Activated CD8-positive, alpha-beta memory T cell treated with anti-CD3 and anti-CD28 coated beads, Interleukin-2, amount 50 U/mL, for 24 hours (primary cell): Measurements from ENCODE around the gene KRT79.
"Not testable (repeated sequence)": the region's sequence is repeated elsewhere in the genome, so short reads cannot be mapped to it uniquely, and the experiment has no call there.

ENCODE experiments used
- DNase-seq: peaks from one replicate; pipeline ENCODE4 v3.0.0-alpha.2; 2020; ENCODE audit errors: extremely low read depth

The KRT79 gene

GRCh38 chr12:52860102-52860823 is 26.2 kb upstream of the KRT79 start:
- no peak for DNase-seq

DNA sequence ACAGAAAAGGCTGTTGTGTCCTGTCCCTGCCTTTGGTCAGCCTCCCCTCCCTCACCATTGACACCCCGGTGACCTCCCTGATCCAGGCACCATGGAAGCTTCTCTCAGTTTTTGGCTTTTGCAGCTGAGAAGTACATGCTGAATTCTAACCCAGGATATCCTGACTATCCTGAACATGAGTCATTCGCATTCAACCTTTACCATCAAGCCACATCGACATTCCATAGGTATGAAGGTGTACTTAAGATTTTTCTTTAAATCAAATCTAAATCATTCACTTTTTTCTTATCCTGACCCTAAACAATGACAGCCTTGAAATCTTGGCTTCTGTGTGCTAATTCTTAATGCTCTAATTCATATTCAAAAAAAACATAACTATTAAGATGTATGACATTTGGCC is 23.4 kb upstream of the KRT79 start:
- no peak for DNase-seq

DNA sequence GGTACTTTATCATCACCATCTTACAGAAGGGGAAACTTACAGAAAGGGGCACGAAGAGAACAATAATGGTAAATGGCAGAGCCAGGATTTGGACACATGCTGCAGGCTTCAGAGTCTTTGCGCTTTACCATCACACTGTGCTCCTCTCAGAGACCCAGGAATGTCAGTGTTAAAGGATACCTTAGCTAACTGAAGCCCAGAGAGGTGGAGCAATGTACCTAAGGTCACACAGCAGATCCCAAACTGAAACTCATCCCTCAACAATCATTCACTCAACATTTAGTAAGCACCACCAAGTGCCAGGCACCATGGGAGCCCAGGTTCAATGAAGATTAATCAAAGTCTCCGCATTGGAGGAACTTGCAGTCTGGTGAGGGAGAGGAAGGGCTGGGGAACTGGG is 22.7 kb upstream of the KRT79 start:
- no peak for DNase-seq

DNA sequence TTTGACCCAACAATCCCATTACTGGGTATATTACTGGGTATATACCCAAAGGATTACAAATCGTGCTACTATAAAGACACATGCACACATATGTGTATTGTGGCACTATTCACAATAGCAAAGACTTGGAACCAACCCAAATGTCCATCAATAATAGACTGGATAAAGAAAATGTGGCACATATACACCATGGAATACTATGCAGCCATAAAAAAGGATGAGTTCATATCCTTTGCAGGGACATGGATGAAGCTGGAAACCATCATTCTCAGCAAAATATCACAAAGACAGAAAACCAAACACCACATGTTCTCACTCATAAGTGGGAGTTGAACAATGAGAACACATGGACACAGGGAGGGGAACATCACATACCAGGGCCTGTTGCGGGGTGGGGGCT is 22.0 kb upstream of the KRT79 start:
- not testable (repeated sequence) for DNase-seq

- no peak for DNase-seq
Measured at GRCh38 chr12:52851787-52852186, 17.7 kb upstream of the KRT79 start.

DNA sequence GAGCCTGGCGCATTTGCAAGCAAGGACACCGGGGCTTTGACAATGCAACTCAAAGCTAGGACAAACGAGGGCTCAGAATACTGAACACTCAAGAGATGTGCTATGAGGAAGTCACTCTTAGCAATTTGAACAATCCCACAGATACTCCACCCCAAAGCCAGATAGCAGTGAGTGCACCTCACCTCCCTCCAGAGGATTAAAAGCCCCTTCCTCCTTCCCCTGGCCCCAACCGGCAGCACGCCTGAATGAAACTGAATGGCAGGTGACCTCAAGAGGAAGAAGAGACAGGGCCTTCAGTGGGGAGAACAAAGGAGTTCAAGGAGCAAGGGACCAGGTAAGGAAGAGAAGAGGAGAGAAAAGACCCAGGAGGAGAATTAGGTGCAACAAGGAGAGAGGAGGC is 16.6 kb upstream of the KRT79 start:
- DNase-seq = no peak

GRCh38 chr12:52849511-52849910 is 15.4 kb upstream of the KRT79 start:
- DNase-seq = no peak

DNA sequence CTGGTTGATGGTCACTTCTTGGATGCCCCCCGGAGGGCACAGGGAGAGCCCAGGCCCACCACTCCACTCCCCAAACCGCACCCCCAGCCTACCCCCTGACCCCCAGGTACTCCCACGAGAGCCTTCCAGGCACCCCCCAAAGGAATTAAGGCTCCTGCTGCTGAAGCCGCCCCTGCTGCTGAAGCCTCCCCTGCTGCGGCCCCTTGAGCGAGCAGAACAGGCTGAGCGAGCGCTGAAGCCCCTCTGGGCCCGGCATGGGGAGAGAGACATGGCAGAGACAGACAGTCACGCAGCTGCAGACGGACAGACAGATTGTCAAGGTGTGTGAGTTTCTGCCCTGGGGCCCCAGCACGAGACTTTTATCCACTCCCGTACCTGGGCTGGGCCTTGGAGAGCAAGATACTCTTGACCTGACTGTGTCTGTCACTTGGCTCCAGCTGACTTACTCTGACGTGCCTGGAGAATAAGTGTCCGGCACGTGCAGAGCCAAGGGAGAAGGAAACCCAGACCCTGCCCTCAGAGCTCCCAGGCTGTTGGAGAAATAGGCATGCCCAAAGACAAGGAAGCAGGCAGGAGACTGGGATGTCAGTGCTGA is 14.6 kb upstream of the KRT79 start, which contains the start of gene KRT78:
TSS of gene KRT78 (minus strand) at position 334 of the 595 bp plus-strand sequence. CDS start at position 270, 64 bp downstream.
- DNase-seq = no peak

DNA sequence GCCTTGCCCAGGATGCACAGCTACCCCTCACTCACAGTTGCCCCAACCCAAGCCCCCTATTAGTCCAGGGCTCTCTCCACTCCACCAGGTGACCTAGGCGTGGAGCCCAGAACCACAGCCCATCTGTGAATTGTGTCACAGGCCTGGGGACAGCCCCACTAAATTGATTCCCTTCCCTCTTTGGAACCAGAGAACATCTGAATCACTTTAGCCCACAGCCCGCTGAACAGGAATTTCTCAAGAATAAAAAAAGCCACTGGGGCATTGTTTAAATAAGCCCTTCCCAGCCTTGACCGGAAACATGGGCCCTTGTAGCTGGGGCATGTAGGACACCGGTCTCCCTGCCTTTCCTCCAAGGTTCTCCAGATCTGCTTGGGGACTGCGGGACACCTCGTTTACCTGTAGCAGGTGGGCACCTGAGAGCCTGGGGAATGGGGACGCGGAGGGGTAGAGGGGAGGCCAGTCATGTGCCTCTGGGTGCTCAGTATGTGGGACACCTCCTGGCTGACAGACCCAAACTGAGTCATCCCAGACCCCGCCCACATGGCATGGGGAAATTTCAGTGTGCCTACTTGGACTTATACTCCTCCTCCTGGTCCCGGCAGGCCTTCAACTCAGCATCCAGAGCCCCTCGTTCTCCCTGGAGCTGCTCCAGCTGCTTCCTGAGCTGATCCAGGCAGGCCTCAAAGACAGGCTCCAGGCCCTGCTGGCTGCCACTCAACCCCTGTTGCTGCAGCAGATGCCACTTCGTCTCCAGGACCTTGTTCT is 13.4 kb upstream of the KRT79 start:
- DNase-seq = no peak

- no peak for DNase-seq
Measured at GRCh38 chr12:52846356-52846970, 12.4 kb upstream of the KRT79 start.

DNA sequence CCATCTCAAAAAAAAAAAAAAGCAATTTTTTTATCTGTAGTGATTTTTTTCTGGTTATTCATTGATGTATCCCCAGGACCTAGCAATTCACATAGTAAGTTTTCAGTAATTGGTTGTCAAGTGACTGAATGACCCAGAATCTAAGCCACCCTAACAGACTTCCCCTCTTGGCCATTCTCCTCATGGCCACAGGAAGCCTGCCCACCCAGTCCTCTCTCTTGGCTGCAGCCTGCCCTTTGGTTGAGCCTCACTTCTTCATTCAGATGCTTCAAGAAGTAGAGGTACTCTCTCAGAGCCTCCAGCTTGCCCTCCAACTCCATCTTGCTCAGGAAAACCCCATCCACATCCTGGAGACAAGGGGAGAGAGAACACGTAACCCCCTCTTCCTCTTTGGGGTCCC is 11.8 kb upstream of the KRT79 start:
- DNase-seq = no peak

DNA sequence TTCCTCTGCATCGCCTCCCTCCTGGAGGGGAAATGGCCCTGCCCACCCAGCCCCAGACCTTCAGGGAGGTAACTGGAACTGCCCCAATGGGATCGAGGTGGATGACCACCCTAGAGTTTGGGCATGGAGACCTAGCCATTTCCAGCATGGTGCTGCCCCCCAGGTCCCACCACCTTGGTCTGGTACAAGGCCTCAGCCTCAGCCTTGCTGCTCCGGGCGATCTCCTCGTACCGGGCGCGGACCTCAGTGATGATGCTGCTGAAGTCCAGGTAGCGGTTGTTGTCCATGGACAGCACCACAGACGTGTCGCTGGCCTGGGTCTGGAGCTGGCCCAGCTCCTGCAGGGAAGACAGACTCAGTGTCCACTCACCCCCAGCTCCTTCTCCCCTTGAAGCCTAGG is 10.3 kb upstream of the KRT79 start:
- no peak for DNase-seq

DNA sequence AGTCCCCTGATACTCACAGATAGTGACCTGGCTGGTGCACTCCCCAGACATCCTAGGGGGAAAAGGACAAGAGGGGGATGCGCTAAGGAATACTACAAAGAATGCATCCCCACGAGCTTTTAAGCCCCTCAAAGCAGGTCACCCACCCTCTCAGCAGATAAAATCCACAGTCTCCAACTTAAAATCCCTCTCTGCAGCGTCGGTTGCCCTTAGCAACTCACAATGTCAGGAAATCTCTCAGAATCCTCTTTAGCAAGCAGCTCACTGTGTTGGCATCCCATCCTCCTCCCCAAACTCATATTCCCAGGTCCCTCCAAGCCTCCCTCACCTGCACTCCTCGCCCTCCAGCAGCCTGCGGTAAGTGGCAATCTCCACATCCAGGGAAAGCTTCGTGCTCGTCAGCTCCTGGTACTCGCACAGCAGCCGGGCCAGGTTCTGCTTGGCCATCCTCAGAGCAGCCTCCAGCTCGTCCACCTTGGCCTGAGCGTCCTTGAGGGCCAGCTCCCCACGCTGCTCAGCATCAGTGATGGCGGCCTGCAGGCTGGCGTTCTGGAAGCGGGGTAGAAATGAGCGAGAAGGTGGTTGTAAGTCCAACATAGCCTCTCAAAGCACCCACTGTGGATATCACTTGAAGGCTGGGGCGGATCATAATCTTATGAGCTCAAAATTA is 5.5 kb upstream of the KRT79 start:
- no peak for DNase-seq

DNA sequence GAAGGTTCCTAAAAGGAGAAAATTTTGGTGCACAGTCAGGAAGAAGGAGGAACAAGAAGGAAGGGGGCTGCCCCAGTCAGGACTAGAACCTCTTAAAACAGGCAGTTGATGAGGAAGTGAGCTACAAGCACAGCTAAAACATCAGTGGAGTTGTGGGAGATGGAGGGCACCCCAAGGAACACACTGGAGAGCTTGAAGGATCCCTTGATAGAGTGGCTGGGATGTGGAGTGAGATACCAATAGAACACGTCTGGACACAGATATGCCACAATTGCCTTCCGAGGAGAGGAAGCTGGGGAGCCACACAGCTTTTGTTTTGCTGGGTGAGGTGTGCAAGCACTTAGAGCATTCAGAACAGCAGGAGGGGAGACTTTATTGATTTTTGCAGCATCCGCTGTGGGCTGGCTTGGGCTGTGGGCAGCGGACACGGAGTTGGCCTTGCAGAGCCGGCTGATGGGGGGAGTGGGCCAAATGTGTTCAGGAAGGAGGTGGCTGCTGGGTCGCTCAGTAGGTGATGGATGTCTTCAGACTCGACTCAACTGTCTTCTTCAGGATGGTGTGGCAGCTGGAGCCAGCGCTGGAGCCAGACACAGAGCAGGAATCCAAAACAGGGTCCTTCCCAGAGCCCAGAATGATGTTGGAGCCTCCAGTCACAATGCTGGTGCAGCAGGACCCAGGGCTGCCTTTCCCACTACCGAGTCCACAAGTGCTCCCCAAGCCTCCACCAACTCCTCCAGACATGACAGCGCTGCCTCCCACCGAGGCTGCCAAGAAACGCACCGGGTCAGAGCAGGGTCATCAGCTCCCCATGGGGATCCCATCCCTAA is 4.7 kb upstream of the KRT79 start:
- DNase-seq = no peak

GRCh38 chr12:52837781-52838608 is 3.9 kb upstream of the KRT79 start:
- no peak for DNase-seq

DNA sequence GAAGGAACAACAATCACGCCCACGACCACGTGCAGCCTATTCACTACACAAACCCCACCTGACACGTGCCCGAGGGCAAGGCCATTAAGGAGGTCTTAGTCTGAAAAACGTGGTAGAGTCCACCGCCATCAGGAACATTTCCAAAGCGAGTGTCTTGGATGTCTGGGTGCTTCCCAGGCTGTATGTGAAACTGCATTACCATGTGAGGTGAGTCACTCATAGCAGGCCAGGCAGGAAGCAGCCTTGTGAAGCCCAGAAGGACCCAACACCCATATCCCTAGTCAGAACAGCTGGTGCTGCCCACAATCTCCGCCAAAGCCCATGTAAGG is 3.3 kb upstream of the KRT79 start:
- DNase-seq = no peak

GRCh38 chr12:52836491-52837412 is 2.6 kb upstream of the KRT79 start:
- DNase-seq = no peak

- peak; percentile 47 for DNase-seq
Measured at GRCh38 chr12:52836042-52836466, 1.9 kb upstream of the KRT79 start.
